ENCODE data around the gene PLCB4. TPM values are rescaled to one million over a fixed set of nuclear protein-coding genes. Genes with fewer than 3 reads are reported as not detected.

Gene PLCB4
- total RNA-seq, 1 donor from 2014 or later = 6.6 TPM

GRCh38 chr20:9493803-9494202 lies 424.9 kb downstream of the PLCB4 start:
- no peaks in the 10 kb centered on the region for H3K4me1 ChIP-seq

GRCh38 chr20:9495701-9496100 lies 426.8 kb downstream of the PLCB4 start:
- Histone ChIP-seq H3K27ac (no peak overlapping the region), H3K36me3 (no peaks in the 10 kb centered on the region), H3K9me3 (no peaks in the 10 kb centered on the region), H3K4me1 (peaks cover 6% of the 10 kb centered on the region), H3K4me3 (no peak overlapping the region), H3K27me3 (ENCODE audit: low read depth) (no peaks in the 10 kb centered on the region)
- ATAC-seq = no peak
- TF ChIP-seq CTCF (IDR thresholded peaks at IDR 0.05) = no peak
- intact Hi-C loops (cut with DNase I) = no loop called here
- DNase-seq = no peak

More at GRCh38 chr20:9493803-9494202, 424.9 kb downstream of the PLCB4 start:
- no peak for TF ChIP-seq CTCF (IDR thresholded peaks at IDR 0.05)
- DNase-seq (no peak), ATAC-seq (no peak)
- Histone ChIP-seq H3K9me3 (no peaks in the 10 kb centered on the region), H3K27me3 (ENCODE audit: low read depth) (no peaks in the 10 kb centered on the region), H3K27ac (no peak overlapping the region), H3K36me3 (no peaks in the 10 kb centered on the region), H3K4me3 (no peak overlapping the region)
- intact Hi-C loops (cut with DNase I) = no loop called here

GRCh38 chr20:9496155-9496554 lies 427.3 kb downstream of the PLCB4 start:
- intact Hi-C loops (cut with DNase I) = no loop called here
- Histone ChIP-seq H3K27ac (no peak overlapping the region), H3K4me1 (peaks cover 6% of the 10 kb centered on the region), H3K27me3 (ENCODE audit: low read depth) (no peaks in the 10 kb centered on the region), H3K36me3 (no peaks in the 10 kb centered on the region), H3K4me3 (no peak overlapping the region), H3K9me3 (no peaks in the 10 kb centered on the region)
- TF ChIP-seq CTCF (IDR thresholded peaks at IDR 0.05) = no peak
- no peak for DNase-seq
- peak in 1 of 2 donors; percentile 40 for ATAC-seq

- Histone ChIP-seq H3K27me3 (ENCODE audit: low read depth) (no peaks in the 10 kb centered on the region), H3K36me3 (no peaks in the 10 kb centered on the region), H3K4me1 (peaks cover 6% of the 10 kb centered on the region), H3K27ac (no peak overlapping the region), H3K9me3 (no peaks in the 10 kb centered on the region), H3K4me3 (no peak overlapping the region)
- DNase-seq (no peak), ATAC-seq (no peak)
- intact Hi-C loops (cut with DNase I) = no loop called here
- no peak for TF ChIP-seq CTCF (IDR thresholded peaks at IDR 0.05)
Measured at GRCh38 chr20:9498322-9498721, 429.4 kb downstream of the PLCB4 start.

GRCh38 chr20:9499126-9499899 lies 430.4 kb downstream of the PLCB4 start:
- H3K27me3 ChIP-seq (ENCODE audit: low read depth) = no peaks in the 10 kb centered on the region
- no peak overlapping the region for H3K27ac ChIP-seq
- DNase-seq = no peak
- H3K4me3 ChIP-seq = no peak overlapping the region
- H3K9me3 ChIP-seq = no peaks in the 10 kb centered on the region
- no peak for TF ChIP-seq CTCF (IDR thresholded peaks at IDR 0.05)
- H3K36me3 ChIP-seq = no peaks in the 10 kb centered on the region
- intact Hi-C loops (cut with DNase I) = no loop called here
- ATAC-seq = no peak
- H3K4me1 ChIP-seq = peaks cover 6% of the 10 kb centered on the region

All from lower lobe of right lung (tissue), 2 donors.